GM21717 (cell line): ENCODE measurements around the gene POLR1B.
A peak's percentile ranks its signal among the peaks of the same experiment; 100 is the strongest.
"Not testable (repeated sequence)": the region's sequence is repeated elsewhere in the genome, so short reads cannot be mapped to it uniquely, and the experiment has no call there.

Source experiments
- ATAC-seq: cut with Tn5 transposase; IDR thresholded peaks from one replicate; pipeline ENCODE4 v1.9.1; 2021; ENCODE audit warnings: mild to moderate bottlenecking, moderate library complexity; ENCODE audit not compliant: unreplicated experiment

POLR1B gene

DNA sequence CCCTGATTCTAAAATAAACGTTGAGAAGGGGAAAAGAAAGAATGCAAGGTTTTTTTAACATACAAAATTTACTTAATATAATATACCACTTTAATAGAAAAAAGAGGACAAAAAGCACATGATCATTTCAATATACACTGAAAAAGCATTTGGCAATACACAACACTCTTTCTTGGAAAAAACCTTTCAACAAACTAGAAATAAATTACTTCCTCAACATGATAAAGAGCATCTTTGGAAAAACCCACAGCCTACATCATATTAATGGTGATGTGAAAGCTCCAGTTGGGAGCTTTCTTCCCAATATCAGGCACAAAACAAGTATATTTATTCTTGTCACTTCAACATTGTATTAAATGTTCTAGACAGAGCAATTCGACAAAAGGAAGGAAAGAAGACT lies 3.0 kb upstream of the POLR1B start:
- ATAC-seq = no peak

DNA sequence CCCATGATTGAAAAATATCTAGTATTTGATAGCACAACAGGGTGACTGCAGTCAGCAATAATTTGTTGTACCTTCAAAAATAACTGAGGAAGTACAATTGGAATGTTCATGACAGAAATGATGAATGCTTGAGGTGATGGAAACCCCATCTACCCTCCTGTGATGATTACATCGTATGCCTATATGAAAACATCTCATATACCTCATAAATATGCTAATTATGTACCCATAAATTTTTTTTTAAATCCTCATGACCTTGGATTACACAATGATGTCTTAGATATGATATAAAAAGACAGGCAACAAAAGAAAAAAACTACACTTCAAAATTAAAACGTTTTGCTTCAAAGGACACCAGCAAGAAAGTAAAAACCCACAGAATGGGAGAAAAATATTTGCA lies 1.4 kb upstream of the POLR1B start:
- no peak for ATAC-seq

DNA sequence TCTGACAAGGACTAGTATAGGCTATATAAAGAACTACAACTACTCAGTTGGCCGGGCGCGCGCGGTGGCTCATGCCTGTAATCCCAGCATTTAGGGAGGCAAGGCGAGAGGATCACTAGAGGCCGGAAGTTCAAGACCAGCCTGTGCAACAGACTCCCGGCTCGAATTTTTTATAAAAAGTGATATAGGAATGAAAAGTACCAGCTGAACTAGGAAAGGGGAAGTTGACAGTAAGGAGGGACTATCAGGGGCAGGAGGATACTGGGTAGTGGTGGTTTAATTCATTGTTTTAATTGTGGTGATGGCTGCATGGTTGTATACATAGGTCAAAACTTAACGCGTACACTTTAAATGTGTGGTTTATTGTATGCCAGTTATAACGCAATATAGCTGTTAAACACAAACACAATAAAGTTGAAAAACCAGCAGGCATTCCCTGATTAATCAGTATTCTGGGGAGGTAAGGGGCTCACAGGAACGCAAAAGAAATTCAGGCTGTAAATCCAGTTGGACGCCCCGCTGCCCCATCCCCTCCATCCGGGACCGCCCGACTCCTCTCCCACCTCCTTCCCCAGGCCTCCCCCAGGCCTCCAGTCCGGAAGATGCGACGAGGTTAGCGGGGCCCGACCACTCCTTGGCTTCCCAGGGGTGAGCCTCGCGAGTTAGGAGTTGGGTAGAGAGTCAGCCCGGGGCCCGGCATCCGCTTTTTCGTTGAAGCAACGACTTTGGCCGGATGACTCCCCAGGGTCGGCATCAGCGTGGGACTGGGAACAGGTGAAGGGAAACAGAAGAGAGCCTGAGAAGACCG lies 746 bp upstream of the POLR1B start:
- peak; percentile 65 for ATAC-seq

DNA sequence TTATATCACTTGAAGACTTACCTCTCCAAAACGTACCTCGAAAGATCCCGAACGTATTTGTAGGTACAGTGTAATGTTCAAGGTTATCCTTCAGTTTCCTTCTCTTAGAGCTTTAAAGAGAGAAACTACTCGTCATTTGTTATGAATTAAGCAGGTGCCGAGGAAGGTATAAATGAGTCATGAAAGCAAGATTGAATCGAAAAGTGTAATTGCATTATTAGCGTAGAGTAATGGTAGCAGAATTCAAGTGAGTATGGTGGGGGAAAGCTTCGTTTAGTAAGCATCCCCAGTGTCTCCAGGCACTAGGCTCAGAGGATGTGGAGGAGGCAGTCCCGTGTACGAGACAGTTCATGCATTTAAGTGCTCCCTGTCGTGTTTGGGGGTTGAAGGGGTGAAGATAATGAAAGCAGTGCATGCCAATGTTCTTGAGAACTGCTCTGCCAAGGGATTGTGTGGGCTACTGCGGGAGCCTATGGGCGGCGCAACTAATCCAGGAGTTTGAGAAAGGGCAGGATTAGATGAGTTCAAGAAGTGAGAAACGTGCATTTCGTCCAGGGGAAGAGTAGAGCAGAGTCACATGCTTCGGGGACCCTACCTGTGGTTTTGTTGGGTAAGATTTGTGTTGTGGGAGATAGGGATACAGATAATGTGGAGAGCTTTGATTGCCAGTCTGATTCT lies 858 bp downstream of the POLR1B start:
- ATAC-seq = no peak

DNA sequence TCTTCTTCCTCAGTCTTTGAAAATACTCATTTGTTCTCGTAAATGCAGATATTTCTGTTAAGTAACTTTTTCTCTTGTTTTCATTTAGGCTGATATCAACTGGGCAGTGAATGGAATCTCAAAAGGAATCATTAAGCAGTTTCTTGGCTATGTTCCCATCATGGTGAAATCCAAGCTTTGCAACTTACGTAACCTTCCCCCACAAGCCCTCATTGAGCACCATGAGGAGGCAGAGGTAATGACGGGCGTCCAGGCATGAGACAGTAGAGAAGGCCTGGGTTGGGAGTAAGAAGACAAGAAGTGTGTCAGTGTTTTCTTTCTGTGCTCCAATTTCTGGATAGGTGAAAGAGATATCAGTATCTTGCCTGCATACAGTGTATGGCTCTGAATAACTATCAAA lies 5.1 kb downstream of the POLR1B start:
- no peak for ATAC-seq

DNA sequence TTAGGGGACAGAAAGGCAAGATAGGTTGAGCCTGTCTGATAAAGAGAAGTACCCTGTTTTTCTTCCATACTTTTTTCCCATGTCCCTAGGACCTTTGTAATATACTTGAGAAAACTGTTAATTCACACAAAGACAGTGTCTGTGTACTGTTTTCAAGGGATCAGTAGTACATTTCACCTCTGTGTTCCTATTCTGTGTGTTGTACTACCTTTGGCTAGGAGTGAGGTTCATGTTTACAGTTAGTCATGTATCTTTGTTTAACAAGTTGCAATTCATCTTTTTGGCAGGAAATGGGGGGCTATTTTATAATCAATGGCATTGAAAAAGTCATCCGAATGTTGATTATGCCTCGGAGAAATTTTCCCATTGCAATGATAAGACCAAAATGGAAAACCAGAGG lies 6.7 kb downstream of the POLR1B start:
- ATAC-seq = no peak

DNA sequence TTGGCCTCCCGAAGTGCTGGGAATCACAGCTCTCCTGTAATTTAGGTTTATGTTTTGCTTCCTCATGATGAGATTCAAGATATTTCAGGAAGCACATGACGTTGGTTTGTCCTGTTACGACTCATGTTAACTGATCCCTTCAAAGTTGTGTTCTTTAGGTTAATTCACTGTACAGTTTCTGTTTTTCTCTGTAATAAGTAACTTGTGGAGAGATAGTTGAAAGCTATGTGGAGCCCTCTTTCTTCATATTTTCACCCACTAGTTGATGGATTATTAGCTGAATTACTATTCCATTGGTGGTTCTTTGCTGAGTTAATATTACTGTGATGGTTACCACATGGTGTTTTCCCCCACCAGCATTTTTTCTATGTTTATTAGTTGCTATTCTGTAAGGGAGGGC lies 23.8 kb downstream of the POLR1B start:
- no peak for ATAC-seq

DNA sequence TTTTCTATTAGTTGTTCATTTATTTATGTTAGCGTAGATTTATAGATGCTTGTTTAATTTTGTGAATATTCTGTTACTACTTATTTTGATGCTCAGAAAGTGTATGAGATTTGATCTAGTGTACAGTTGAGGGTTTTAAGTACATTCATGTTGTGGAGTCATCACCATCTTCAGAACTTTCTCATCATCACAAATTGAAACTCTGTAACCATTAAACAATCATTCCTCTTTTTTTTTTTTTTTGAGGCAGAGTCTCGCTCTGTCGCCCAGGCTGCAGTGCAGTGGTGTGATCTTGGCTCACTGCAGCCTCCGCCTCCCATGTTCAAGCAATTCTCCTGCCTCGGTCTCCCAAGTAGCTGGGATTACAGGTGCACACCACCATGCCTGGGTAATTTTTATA lies 24.2 kb downstream of the POLR1B start:
- not testable (repeated sequence) for ATAC-seq

DNA sequence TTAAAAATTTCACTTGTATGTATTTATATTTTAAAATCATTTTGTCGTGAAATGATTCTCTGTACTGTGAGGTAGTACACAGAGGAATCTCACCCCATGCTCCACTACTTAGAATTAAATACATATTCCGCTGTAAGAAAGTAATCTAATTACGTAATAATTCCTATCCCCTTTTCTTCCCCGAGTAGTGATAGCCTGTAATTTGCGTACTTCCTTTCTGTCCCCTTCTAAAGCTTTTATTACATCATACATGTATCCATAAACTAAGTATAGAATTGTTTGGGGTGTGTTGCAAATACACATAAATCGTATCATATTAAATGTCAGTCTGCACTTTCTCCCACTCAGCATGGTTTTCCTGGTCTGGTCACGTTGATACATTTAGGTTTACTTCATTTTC lies 29.7 kb downstream of the POLR1B start:
- ATAC-seq = no peak

DNA sequence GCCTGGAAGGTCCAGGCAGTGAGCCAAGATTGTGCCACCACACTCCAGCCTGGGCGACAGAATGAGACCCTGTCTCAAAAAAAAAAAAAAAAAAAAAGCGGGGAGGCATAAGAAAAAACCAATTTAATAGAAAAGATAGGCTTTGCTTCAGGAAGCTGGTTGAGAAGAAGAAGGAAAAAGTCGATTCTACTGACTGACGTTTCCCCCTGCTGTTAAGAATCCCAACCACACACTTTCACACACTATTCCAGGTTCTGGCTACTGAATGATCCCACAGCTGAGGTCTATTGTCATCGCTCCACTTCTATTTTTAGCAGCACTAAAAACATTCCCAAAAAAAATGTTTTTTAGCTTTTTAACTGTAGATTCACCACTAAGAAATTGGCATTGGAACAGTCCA lies 35.5 kb downstream of the POLR1B start:
- no peak for ATAC-seq

DNA sequence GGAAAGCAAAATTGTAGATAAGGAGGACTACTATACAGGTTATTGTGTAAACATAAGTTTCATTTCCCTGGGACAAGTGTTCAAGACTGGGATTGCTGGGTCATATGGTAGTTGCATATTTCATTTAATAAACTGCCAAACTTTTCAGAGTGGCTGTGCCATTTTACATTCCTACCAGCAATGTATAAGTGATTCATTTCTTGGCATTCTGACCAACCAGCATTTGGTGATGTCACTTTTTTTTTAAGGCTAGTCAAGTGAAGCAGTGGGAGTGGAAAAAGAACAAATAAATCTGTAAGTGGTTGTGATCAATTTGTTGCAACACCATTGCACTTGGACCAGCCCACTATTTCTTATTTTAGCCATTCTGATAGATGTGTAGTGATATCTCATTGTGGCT lies 37.0 kb downstream of the POLR1B start:
- no peak for ATAC-seq

DNA sequence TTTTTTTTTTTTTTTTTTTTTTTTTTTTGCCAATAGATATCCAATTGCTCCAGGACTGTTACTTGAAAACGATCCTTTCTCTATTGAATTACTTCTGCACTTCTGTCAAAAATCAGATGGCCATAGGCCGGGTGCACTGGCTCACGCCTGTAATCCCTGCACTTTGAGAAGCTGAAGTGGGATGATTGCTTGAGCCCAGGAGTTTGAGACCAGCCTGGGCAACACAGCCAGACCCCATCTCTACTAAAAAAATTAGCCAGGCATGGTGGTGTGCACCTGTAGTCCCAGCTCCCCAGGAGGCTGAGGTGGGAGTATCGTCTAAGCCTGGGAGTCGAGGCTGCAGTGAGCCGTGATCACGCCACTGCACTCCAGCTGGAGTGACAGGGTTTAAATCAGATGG lies 37.8 kb downstream of the POLR1B start:
- ATAC-seq = no peak

DNA sequence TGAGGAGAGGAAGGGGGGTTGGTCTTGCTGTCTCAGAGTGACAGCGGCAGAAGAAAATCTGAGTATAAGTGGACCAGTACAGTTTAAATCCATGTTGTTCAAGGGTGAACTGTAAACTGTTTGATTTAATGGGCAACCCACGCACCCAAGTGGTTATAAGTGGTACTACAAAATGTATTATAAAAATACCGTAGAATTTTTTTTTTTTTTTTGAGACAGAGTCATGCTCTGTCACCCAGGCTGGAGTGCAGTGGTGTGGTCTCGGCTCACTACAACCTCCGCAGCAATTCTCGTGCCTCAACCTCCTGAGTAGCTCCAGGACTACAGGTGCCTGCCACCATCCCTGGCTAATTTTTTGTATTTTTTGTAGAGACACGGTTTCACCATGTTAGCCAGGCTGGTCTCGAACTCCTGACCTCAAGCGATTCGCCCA lies 40.1 kb downstream of the POLR1B start:
- no peak for ATAC-seq

DNA sequence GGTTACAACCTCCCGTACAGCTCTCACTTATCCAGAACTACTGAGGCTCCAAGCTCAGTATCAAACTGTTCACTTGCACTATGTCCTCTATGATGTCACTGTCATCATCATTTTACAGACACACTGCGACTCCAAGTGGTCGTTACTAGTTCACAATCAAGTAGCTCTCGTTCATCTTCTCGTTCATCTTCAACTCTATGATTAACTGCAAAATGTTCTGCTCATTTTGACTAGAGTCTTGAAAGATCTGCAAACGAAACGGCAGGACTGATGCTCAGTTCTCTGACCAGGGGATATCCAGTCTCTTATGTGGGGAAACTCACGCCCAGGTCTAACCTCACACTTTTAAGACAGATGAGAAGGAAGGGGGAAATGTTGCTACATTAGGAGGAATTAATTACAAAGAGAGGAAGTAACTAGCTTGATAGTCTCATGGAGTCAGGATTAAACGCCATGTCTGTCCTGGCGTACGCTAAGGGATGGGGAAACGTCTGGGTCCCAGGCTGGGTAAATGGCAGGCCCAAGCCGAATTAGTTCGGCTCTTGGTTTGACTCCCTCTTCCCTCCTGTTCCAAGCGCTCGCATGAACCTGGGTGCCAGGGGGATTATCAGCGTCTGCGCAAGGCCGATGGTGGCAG lies 41.4 kb downstream of the POLR1B start:
- ATAC-seq = peak; percentile 4

DNA sequence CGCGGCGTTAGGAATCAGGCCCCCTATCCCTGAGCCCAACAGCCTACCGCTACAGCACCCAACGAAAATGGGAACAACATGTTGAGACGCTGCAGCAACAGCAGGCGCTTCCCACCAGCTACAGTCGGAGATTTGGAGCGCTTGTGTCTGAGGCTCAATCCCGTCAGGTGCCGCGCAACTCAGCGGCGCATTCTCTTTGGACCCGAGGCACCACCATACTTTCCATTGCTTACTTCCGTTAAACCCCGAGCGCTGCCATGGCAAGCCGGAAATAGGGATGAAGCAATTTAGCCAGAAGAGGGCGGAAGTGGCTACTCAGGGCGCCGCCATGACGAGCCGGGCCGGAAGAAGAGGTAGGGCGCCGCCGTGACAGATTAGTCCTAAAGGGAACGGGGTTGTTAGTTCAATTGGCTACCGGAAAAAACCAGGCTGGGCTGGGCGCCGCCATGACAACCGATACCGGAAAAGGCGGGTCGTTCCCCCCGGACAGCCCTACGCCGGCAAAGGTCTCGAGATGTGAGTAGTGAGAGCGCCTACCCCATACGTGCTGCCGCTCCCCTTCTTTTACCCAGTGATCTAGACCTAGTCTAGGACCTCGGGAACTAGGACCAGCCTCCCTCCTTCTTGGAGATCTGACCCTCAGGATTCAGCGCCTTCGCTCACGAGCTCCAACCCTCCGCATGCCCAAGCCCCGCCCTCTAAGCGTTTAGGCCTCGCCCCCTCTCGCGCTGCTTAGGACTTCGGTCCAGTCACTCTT lies 42.0 kb downstream of the POLR1B start, which contains the start of gene CHCHD5:
Gene CHCHD5, plus strand, starts transcription at position 476 of the 757 bp plus-strand sequence. Its CDS starts 39 bp downstream, at position 515.
- ATAC-seq = peak; percentile 81

DNA sequence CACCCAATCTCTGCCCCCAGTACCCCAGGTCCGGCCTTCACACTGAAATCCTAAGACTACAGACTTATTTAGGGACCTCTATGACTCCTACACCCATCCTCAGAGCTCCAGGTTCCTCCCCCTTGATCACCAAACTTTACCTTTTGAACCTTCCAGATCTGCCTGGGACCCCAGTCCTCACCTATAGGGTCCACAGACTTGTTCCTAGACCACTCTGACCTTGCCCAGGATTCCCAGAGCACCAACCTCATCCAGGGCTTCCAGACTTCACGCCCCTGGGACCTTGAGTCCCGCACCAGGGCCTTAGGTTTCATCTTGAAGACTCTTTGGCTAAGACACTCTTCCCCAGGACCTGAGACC lies 42.6 kb downstream of the POLR1B start:
- ATAC-seq = no peak

DNA sequence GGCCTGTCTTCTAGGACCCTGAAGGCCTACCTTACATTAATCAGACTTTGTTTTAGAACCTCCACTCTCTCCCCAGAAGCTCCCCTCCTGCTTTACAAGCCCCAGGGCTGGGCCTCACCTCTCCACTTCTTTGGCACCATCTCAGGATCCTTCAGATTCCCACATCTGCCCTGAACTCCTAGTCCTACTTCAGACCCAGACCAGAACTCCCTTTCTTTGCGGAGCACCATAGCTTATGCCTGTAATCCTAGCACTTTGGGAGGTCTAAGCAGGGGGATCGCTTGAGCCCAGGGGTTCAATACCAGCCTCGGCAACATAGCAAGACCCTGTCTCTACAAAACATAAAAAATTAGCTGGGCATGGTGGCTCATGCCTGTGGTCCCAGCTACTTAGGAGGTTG lies 43.1 kb downstream of the POLR1B start:
- ATAC-seq = no peak

DNA sequence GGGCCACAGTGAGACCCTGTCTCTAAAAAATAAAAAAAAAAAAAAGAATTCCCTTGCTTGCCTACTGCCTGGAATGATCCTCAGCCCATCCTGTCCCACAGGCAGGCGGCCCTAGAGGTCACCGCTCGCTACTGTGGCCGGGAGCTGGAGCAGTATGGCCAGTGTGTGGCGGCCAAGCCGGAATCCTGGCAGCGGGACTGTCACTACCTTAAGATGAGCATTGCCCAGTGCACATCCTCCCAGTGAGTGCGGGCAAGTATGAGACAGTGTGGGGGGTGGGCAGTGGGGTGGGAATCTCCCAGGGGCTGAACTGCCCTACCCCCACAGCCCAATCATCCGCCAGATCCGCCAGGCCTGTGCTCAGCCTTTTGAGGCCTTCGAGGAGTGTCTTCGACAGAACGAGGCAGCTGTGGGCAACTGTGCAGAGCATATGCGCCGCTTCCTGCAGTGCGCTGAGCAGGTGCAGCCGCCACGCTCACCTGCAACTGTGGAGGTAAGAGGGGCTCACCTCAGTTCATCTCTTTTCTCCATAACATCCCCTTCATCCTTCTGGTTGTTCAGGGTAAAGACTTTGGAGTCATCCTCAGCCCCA lies 43.7 kb downstream of the POLR1B start:
- ATAC-seq = no peak

DNA sequence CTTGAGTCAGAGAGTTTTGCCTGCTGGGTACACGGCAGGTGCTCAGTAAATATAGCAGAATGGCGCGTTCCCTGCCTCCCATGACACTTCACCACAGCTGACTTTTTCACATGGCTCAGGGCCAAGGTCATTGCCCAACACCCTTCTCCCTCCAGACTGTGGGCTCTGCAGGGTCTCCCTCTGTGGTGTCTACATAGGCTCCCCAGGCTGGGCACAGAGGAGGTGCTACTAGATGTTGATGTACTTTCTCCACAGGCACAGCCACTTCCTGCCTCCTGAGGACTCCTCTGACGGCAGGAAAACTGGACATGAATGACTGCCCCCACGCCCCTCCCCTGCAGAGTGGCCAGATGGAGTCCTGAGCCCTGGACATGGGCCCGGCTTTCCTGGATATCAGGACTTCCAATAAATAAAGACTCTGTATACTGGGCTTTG lies 46.4 kb downstream of the POLR1B start:
- ATAC-seq = no peak

DNA sequence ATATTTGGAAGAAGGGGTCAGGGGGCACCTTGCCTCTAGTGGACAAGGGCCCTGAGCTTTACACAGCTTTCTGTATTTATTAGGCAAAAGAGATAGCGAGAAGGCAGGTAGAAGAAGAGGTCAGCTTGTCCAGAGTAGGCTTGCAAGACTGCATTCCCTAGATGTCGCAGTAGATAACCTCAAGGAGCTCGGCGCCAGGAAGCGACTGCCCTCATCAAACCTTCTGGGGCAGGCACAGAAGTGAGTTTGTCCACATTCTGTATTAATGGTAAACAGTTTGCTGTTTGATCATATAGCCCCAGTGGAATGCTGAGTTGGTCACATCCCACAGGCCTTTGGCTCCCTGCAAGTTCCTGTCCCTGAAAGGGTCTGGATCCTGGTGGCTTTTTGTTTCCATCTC lies 49.1 kb downstream of the POLR1B start:
- ATAC-seq = no peak

DNA sequence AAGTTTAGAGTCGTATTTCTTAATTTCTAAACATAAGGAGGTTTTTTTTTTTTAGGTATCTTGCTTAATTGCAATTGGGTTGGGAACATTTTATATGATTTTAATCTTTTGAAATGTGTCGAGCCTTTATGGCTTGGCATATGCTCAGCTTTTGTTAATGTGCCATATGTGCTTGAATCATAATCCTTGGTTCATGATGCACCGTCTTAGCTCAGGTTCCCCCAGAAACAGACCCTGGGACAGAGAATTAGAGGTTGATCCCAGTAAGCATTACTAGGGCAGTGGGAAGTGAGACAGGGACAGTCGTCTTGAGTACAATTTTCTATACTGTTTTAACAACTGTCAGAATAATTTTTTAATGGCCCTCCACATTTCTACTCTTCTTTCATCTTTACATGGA lies 51.5 kb downstream of the POLR1B start:
- ATAC-seq = no peak
